Nephron (organoid): Measurements from ENCODE around the gene GADD45A.

Experiments
- H3K27ac Mint-ChIP-seq, 3 experiments: 2 replicates each; pipeline ENCODE4 v1.8.0; 2020; ENCODE audit warnings: mixed read lengths in 3 of 3, mild to moderate bottlenecking in 2 of 3, moderate library complexity in 1 of 3
- H3K27me3 Mint-ChIP-seq: 2 replicates; pipeline ENCODE4 v1.8.0; 2021; ENCODE audit warnings: low read depth, mild to moderate bottlenecking, moderate library complexity, mixed read lengths
- H3K36me3 Mint-ChIP-seq: 2 replicates; pipeline ENCODE4 v1.8.0; 2020; ENCODE audit warnings: low read depth, mixed read lengths
- H3K4me1 Mint-ChIP-seq: 2 replicates; pipeline ENCODE4 v1.8.0; 2020; ENCODE audit warnings: mixed read lengths
- H3K4me3 Mint-ChIP-seq, 3 experiments: 2 replicates each; pipeline ENCODE4 v1.8.0; 2020; ENCODE audit warnings: mild to moderate bottlenecking in 3 of 3, mixed read lengths in 3 of 3, moderate library complexity in 2 of 3
- H3K9me3 Mint-ChIP-seq: 2 replicates; pipeline ENCODE4 v1.8.0; 2020; ENCODE audit warnings: mixed read lengths
- CTCF ChIP-seq, 3 experiments: fragments of 200-600 bp; sonication (generic); IDR thresholded peaks; one replicate each; pipeline ENCODE4 v1.5.0; 2021; ENCODE audit warnings: antibody characterized with exemption in 3 of 3; ENCODE audit not compliant: unreplicated experiment in 3 of 3

Gene GADD45A

GRCh38 chr1:67685067-67685557, at the start of gene GADD45A:
Gene GADD45A, plus strand, starts transcription at chr1:67685201. Its CDS starts 294 bp downstream, at chr1:67685495.
- H3K4me3 Mint-ChIP-seq, result peak within 1 kb of the TSS; percentile 93 to 98 (median 94)

GRCh38 chr1:67636146-67636545, 48.9 kb upstream of the GADD45A start:
- Mint-ChIP-seq H3K4me1 (peaks cover 10% of the 10 kb centered on the region), H3K4me3 (no peak overlapping the region), H3K9me3 (no peaks in the 10 kb centered on the region), H3K27ac (peak overlapping the region in 1 of 3 experiments; percentile 73), H3K36me3 (no peaks in the 10 kb centered on the region), H3K27me3 (no peaks in the 10 kb centered on the region)
- TF ChIP-seq CTCF (IDR thresholded peaks at IDR 0.05; ENCODE audit: unreplicated experiment in 3 of 3), result no peak

More at GRCh38 chr1:67685067-67685557, at the start of gene GADD45A:
- Mint-ChIP-seq H3K27ac (peak within 1 kb of the TSS; percentile 70 to 98 (median 95)), H3K9me3 (no peaks in the 10 kb centered on the region), H3K36me3 (peaks cover 32% of the 10 kb centered on the region), H3K27me3 (peaks cover 3% of the 10 kb centered on the region), H3K4me1 (peaks cover 30% of the 10 kb centered on the region)
- TF ChIP-seq CTCF (IDR thresholded peaks at IDR 0.05; ENCODE audit: unreplicated experiment in 3 of 3), result no peak

GRCh38 chr1:67639361-67639760, 45.6 kb upstream of the GADD45A start:
- Mint-ChIP-seq H3K27me3 (no peaks in the 10 kb centered on the region), H3K36me3 (no peaks in the 10 kb centered on the region), H3K9me3 (no peaks in the 10 kb centered on the region), H3K27ac (no peak overlapping the region), H3K4me3 (no peak overlapping the region), H3K4me1 (peaks cover 14% of the 10 kb centered on the region)
- TF ChIP-seq CTCF (IDR thresholded peaks at IDR 0.05; ENCODE audit: unreplicated experiment in 3 of 3), result no peak

- TF ChIP-seq CTCF (IDR thresholded peaks at IDR 0.05; ENCODE audit: unreplicated experiment in 3 of 3), result no peak
- no peaks in the 10 kb centered on the region for H3K36me3 Mint-ChIP-seq
- H3K4me3 Mint-ChIP-seq, result peak overlapping the region in 1 of 3 experiments; percentile 4
- peak overlapping the region; percentile 43 to 86 (median 48) for H3K27ac Mint-ChIP-seq
- H3K4me1 Mint-ChIP-seq, result peaks cover 9% of the 10 kb centered on the region
- H3K27me3 Mint-ChIP-seq, result no peaks in the 10 kb centered on the region
- H3K9me3 Mint-ChIP-seq, result no peaks in the 10 kb centered on the region
Measured at GRCh38 chr1:67642629-67643028, 42.4 kb upstream of the GADD45A start.

GRCh38 chr1:67644566-67644965, 40.4 kb upstream of the GADD45A start:
- TF ChIP-seq CTCF (IDR thresholded peaks at IDR 0.05; ENCODE audit: unreplicated experiment in 3 of 3), result no peak
- Mint-ChIP-seq H3K4me3 (no peak overlapping the region), H3K27ac (peak overlapping the region in 2 of 3 experiments; percentile 27 to 44), H3K9me3 (no peaks in the 10 kb centered on the region), H3K4me1 (peaks cover 9% of the 10 kb centered on the region), H3K27me3 (no peaks in the 10 kb centered on the region), H3K36me3 (no peaks in the 10 kb centered on the region)

GRCh38 chr1:67645495-67646144, 39.4 kb upstream of the GADD45A start:
- Mint-ChIP-seq H3K36me3 (no peaks in the 10 kb centered on the region), H3K9me3 (no peaks in the 10 kb centered on the region), H3K27ac (no peak overlapping the region), H3K4me1 (peaks cover 9% of the 10 kb centered on the region), H3K27me3 (no peaks in the 10 kb centered on the region), H3K4me3 (no peak overlapping the region)
- TF ChIP-seq CTCF (IDR thresholded peaks at IDR 0.05; ENCODE audit: unreplicated experiment in 3 of 3), result no peak
